ENCODE results near the gene CD22.
"Not testable (repeated sequence)": the region's sequence is repeated elsewhere in the genome, so short reads cannot be mapped to it uniquely, and the experiment has no call there.

The CD22 gene

GRCh38 chr19:35345671-35346111, 16.7 kb downstream of the CD22 start:
- no peak for DNase-seq

DNA sequence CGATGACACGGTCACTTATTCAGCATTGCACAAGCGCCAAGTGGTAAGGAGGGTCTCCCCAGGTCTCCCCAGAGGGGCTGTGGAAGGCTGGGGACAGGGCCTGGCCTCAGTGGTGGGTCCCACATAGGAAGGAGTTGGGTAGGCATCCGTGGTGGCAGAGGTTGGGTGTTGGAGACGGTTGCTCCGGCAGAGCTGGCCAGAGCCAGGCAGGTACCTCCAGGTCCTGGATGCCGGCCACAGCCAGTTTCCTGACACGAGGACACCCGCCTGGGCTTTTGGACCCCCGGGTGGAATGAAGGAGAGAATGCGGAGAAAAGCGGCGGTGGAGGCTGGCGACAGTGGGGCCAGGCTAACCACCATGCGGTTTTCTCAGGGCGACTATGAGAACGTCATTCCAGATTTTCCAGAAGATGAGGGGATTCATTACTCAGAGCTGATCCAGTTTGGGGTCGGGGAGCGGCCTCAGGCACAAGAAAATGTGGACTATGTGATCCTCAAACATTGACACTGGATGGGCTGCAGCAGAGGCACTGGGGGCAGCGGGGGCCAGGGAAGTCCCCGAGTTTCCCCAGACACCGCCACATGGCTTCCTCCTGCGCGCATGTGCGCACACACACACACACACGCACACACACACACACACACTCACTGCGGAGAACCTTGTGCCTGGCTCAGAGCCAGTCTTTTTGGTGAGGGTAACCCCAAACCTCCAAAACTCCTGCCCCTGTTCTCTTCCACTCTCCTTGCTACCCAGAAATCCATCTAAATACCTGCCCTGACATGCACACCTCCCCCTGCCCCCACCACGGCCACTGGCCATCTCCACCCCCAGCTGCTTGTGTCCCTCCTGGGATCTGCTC, 17.4 kb downstream of the CD22 start:
- no peak for DNase-seq

GRCh38 chr19:35347171-35347929, 18.4 kb downstream of the CD22 start, which contains the start of gene FFAR1:
Gene FFAR1 (plus strand): TSS chr19:35347902. CDS start chr19:35351552, 3,650 bp downstream.
- no peak for DNase-seq

GRCh38 chr19:35347930-35348298, 18.9 kb downstream of the CD22 start:
- no peak for DNase-seq

DNA sequence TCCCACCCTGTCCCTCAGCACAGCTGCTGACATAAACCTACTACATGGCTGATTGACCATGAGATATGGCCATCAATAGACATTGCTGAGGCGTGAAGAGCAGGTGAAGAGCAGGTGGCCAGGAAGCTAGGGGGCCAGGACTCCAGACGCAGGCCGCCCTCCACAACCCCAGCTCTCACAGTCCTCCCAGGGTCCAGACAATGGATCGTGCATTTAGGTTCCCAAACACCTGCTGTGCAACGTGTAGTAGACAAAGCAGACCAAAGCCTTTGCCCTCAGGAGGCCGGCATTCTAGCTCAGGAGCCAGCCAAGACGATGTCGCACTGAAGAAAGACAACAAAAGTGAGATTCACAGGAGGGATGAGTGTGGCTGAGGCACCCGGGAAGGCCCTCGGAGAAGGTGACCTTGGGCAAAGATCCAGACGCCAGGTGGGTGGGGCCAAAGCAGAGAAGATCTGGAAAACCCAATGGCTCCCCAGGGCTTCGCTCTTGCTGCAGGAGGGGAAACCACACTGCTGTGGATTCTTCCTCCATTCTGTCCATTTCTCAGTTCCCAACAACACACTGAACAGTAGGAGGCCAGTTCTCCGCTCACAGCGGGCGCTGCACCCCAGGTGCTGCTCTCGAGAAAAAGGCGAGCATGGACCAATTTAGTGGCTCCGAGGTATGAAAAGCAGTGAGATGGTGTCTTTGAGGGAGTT, 20.1 kb downstream of the CD22 start:
- DNase-seq = no peak

DNA sequence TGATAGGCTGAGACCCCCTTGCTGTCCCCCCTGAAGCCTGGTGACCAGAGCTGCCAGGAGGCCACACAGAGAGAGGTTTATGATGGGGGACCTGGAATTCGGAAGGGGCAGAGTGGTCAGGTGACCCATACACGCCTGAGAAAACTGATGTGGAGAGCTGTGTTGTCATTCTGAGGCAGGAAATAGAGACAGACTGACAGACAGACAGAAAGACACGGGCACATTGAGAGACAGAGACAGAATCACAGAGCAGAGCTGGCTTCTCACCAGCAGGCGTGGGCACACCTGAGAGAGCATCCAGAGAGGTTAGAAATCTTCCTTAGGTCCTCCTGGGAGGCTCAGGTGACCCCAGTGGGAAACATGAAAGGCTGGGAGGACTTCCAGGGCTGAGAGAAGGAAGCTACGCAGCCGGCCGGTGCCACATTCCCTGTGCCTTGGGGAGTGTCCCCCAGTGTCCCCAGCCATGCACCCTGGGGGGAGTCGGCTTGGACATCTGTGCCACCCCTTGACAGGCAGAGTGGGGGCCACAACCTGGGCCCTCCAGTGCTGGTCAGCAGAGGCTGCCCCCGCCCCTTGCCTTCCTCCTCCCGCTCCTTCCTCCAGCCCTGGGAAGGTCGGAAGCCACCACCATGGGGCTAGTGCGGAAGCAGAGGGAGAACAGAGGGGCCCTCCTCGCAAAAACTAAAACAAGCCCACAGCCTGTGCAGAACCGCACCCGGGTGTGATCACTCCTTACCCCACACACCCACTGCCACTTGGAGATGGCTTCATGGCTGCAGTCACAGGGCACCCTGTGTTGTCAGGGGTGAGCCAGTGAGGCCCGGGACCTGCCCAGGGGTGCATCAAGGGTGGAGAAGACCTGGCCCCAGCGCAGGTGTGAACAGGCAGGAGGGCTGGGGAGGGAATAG, 20.9 kb downstream of the CD22 start:
- DNase-seq = no peak

DNA sequence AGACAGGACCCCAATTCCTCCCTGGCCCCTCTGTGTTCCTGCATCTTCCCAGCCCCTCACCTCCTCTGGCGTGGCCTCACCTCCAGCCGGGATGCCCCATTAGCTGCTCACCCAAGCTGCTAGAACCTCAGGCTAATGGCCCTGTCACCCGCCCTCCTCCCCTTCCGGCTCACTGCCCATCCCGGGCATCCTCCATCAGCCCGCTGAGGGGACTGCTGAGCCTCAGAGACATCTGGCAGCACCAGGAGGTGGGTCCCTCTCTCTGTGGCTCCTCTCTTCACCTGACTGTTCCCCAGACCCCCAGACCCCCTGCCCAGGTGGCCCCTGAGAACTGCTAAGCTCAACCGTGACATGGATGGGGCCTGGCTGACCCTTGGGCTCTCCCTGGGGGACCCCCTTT, 21.6 kb downstream of the CD22 start:
- DNase-seq = no peak

GRCh38 chr19:35351411-35352176, 22.6 kb downstream of the CD22 start:
- DNase-seq = no peak

- no peak for DNase-seq
Observed at GRCh38 chr19:35352177-35352447, 23.1 kb downstream of the CD22 start.

DNA sequence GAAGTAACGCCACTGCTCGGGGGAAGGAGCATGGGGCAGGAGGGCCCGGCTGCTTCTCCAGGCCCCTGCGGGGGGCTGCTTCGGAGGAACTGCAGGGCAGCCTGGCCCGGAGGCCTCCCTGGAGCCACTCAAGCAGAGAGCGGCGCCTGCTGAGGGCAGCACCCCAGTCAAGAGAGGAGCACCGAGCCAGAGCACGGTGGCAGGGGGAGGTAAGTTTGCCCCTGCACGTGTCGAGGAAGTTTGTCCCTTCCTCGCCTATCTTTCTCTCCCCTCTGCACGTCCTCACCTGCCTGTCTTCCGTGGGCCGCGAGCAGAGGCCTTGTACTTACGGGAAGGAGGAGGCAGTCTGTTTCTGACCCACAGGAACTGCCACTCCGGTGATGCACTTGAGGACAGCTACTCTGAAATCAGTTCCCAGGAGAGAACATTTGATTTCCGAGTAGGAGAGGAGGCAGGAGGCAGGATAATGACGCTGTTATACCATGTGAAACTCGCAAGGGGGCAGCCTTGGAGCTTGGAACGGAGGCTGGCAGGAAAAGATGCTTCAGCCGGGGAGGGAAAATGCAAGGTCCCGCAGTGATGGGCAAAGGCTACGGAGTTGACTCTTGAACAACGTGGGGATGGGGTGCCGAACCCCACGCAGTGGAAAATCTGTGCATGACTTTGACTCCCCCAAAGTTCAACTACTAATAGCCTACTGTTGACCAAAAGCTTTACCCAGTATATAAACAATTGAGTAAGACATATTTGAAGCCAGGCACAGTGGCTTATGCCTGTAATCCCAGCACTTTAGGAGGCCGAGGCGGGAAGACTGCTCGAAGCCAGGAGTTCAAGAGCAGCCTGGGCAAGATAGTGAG, 23.7 kb downstream of the CD22 start:
- peak; percentile 66 to 74 for DNase-seq

DNA sequence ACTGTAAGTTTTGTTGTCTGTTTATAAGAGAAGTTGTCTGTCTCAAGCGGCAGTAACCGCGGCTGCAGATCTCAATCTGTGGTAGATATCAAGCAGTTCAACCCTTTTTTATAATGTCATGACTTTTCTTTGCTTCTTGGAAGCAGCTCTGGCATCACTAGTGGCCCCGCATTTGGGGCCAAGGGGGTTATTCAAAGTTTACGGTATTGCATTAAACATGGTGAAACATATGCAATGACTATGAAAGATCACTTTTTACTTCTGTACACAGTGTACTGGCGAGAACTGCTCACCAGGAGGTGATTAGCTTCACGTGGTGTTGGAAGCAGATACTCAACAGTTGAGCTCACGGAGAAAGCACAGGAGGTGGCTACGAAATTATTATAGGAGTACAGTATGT, 24.6 kb downstream of the CD22 start:
- no peak for DNase-seq

- DNase-seq = no peak
Observed at GRCh38 chr19:35354898-35355297, 25.9 kb downstream of the CD22 start.

DNA sequence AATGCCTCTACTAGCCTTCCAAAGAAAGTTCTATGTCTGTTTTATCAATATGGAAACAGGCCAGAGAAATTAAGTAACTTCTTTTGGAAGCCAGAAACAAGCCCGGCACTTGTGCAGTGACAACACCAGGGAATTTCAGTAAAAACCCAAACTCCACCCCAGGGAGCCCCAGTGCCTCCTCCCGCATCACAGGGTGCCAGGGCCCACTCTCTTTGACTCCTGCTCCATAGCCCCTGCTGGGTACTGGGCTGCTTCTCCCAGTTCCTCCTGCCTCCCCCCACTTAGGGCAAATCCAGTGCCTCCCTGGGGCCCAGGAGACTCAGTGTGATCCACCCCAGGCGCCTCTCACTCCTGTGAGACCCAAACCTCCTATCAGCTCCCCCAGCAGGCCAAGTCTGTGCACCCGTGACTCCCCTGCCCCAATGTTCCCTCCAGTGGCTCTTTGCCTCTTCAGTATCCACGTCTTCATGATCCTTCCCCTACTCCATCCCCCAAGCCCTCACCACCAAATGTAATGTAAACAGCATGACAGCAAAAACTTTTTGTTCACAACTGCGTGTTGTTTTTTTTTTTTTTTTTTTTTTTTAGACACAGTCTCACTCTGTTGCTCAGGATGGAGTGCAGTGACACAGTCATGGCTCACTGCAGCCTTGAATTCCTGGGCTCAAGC, 26.9 kb downstream of the CD22 start:
- no peak for DNase-seq

GRCh38 chr19:35357867-35358573, 29.0 kb downstream of the CD22 start, which contains the start of gene FFAR3:
Gene FFAR3 (plus strand): TSS chr19:35358460. CDS start chr19:35358891, 431 bp downstream.
- peak; percentile 31 to 57 for DNase-seq

DNA sequence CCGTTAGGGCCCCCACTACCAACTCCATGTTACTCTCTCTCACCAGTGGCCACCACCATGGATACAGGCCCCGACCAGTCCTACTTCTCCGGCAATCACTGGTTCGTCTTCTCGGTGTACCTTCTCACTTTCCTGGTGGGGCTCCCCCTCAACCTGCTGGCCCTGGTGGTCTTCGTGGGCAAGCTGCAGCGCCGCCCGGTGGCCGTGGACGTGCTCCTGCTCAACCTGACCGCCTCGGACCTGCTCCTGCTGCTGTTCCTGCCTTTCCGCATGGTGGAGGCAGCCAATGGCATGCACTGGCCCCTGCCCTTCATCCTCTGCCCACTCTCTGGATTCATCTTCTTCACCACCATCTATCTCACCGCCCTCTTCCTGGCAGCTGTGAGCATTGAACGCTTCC, 29.8 kb downstream of the CD22 start:
- DNase-seq = not testable (repeated sequence)

DNA sequence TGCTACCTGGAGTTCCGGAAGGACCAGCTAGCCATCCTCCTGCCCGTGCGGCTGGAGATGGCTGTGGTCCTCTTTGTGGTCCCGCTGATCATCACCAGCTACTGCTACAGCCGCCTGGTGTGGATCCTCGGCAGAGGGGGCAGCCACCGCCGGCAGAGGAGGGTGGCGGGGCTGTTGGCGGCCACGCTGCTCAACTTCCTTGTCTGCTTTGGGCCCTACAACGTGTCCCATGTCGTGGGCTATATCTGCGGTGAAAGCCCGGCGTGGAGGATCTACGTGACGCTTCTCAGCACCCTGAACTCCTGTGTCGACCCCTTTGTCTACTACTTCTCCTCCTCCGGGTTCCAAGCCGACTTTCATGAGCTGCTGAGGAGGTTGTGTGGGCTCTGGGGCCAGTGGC, 30.4 kb downstream of the CD22 start:
- not testable (repeated sequence) for DNase-seq

GRCh38 chr19:35360081-35360480, 31.1 kb downstream of the CD22 start:
- not testable (repeated sequence) for DNase-seq

- no peak for DNase-seq
Observed at GRCh38 chr19:35360880-35361420, 32.0 kb downstream of the CD22 start.

Measured in NCI-H524 (cell line).